SK-N-SH (cell line): ENCODE measurements around the gene ACSL3. TPM values are rescaled to one million over a fixed set of nuclear protein-coding genes. Genes with fewer than 3 reads are reported as not detected.

Source experiments
- CTCF ChIA-PET: fragments of 300-600, 350-600 bp; formaldehyde crosslinking; extraction: SDS; loops from one replicate; lab custom pipeline; 2021; lab: Yijun Ruan, JAX
- POLR2A ChIA-PET: fragments of 350-600 bp; sonication (Branson Sonifier 250); formaldehyde crosslinking; extraction: SDS; loops from one replicate; lab custom pipeline; 2020; ENCODE audit warnings: antibody characterized with exemption, inconsistent platforms; lab: Yijun Ruan, JAX
- DNase-seq: peaks from one replicate; pipeline ENCODE4 v3.0.0; 2012
- H2AFZ ChIP-seq: fragments of 200-600 bp; sonication (generic); 2 replicates; pipeline ENCODE4 v1.8.1; 2016; ENCODE audit warnings: antibody characterized with exemption, mild to moderate bottlenecking, low read depth
- H3F3A ChIP-seq: fragments of 200-600 bp; sonication (generic); replicated peaks from 2 replicates; pipeline ENCODE3; 2016; ENCODE audit warnings: antibody characterized with exemption, mild to moderate bottlenecking; ENCODE audit not compliant: insufficient read depth
- H3K27ac ChIP-seq, 2 experiments: fragments of 200-500 bp in 1 of 2; fragments of 200-600 bp in 1 of 2; sonication (Bioruptor generic) in 1 of 2; sonication (generic), shearing (Covaris generic) in 1 of 2; 2 replicates each; pipeline versions ENCODE4 v1.5.1 to v1.6.1; 2014 to 2016; ENCODE audit warnings: low read depth in 2 of 2, inconsistent platforms in 1 of 2, low read length in 1 of 2, mild to moderate bottlenecking in 1 of 2, mixed read lengths in 1 of 2
- H3K27me3 ChIP-seq: fragments of 200-600 bp; sonication (generic), shearing (Covaris generic); 2 replicates; pipeline ENCODE4 v1.6.1; 2016; ENCODE audit warnings: mixed run types; ENCODE audit not compliant: insufficient read depth
- H3K36me3 ChIP-seq, 2 experiments: fragments of 200-500 bp in 1 of 2; fragments of 200-600 bp in 1 of 2; sonication (Bioruptor generic) in 1 of 2; sonication (generic) in 1 of 2; replicated peaks in 1 of 2; 2 replicates each; pipeline versions ENCODE3 to v1.5.1; 2014 to 2016; ENCODE audit warnings: low read length in 1 of 2, mild to moderate bottlenecking in 1 of 2; ENCODE audit not compliant: insufficient read depth in 2 of 2, control insufficient read depth in 1 of 2
- H3K4me1 ChIP-seq, 2 experiments: fragments of 200-500 bp in 1 of 2; fragments of 200-600 bp in 1 of 2; sonication (Bioruptor generic) in 1 of 2; sonication (generic), shearing (Covaris generic) in 1 of 2; 2 replicates each; pipeline versions ENCODE4 v1.5.1 to v1.6.1; 2014 to 2016; ENCODE audit warnings: low read depth in 1 of 2, low read length in 1 of 2, mixed run types in 1 of 2; ENCODE audit not compliant: insufficient read depth in 2 of 2, control insufficient read depth in 1 of 2
- H3K4me2 ChIP-seq: fragments of 200-600 bp; sonication (generic), shearing (Covaris generic); 2 replicates; pipeline ENCODE4 v1.6.1; 2017; ENCODE audit warnings: mixed run types
- H3K4me3 ChIP-seq, 2 experiments: fragments of 200-500 bp in 1 of 2; fragments of 200-600 bp in 1 of 2; sonication (Bioruptor generic) in 1 of 2; sonication (generic), shearing (Covaris generic) in 1 of 2; 2 replicates each; pipeline versions ENCODE4 v1.5.1 to v1.8.1; 2014 to 2016; ENCODE audit warnings: low read depth in 2 of 2, inconsistent platforms in 1 of 2, low read length in 1 of 2, mild to moderate bottlenecking in 1 of 2, mixed read lengths in 1 of 2, moderate library complexity in 1 of 2
- H3K79me2 ChIP-seq: fragments of 200-600 bp; sonication (generic); 2 replicates; pipeline ENCODE4 v1.8.1; 2017; ENCODE audit warnings: mild to moderate bottlenecking; ENCODE audit not compliant: insufficient read depth
- H3K9ac ChIP-seq: fragments of 200-600 bp; sonication (generic); 2 replicates; pipeline ENCODE4 v1.6.1; 2017; ENCODE audit warnings: mixed run types
- H3K9me2 ChIP-seq: fragments of 200-600 bp; sonication (generic); 2 replicates; pipeline ENCODE4 v1.6.1; 2017; ENCODE audit warnings: mixed run types
- H3K9me3 ChIP-seq: fragments of 200-600 bp; sonication (generic); 2 replicates; pipeline ENCODE4 v1.6.1; 2017; ENCODE audit warnings: mixed run types, mild to moderate bottlenecking, moderate library complexity
- H4K20me1 ChIP-seq: fragments of 200-600 bp; sonication (generic); 2 replicates; pipeline ENCODE4 v1.6.1; 2017; ENCODE audit warnings: mild to moderate bottlenecking, mixed run types; ENCODE audit not compliant: insufficient read depth
- ELF1 ChIP-seq: IDR thresholded peaks from 2 replicates; pipeline ENCODE4 v1.4.0; 2012
- EP300 ChIP-seq, 2 experiments: IDR thresholded peaks; 2 replicates each; pipeline versions ENCODE4 v1.4.0 to v1.6.1; 2012; ENCODE audit warnings: borderline replicate concordance in 1 of 2, low read depth in 1 of 2, low read length in 1 of 2
- JUND ChIP-seq: IDR thresholded peaks from 2 replicates; pipeline ENCODE4 v1.4.0; 2012
- MEF2A ChIP-seq: IDR thresholded peaks from 2 replicates; pipeline ENCODE4 v1.4.0; 2012; ENCODE audit warnings: low read depth, borderline replicate concordance
- MXI1 ChIP-seq: IDR thresholded peaks from 2 replicates; pipeline ENCODE4 v1.6.1; 2012; ENCODE audit warnings: mild to moderate bottlenecking, low read depth, low read length, improper control_type of control experiment
- NFIC ChIP-seq: IDR thresholded peaks from 2 replicates; pipeline ENCODE4 v1.4.0; 2012; ENCODE audit warnings: borderline replicate concordance
- RCOR1 ChIP-seq: fragments of 150-350 bp; IDR thresholded peaks from 2 replicates; pipeline ENCODE4 v1.6.1; 2017; ENCODE audit warnings: antibody characterized with exemption, low read length
- RXRA ChIP-seq: IDR thresholded peaks from 2 replicates; pipeline ENCODE4 v1.4.0; 2012; ENCODE audit warnings: low read depth, mild to moderate bottlenecking, borderline replicate concordance
- TAF1 ChIP-seq: IDR thresholded peaks from 2 replicates; pipeline ENCODE4 v1.6.1; 2012; ENCODE audit warnings: low read depth, mild to moderate bottlenecking, low read length, moderate library complexity, borderline replicate concordance
- TEAD4 ChIP-seq: IDR thresholded peaks from 2 replicates; pipeline ENCODE4 v1.4.0; 2012; ENCODE audit warnings: mild to moderate bottlenecking, borderline replicate concordance; ENCODE audit not compliant: insufficient read depth
- YY1 ChIP-seq: IDR thresholded peaks from 2 replicates; pipeline ENCODE4 v1.4.0; 2012; ENCODE audit warnings: low read depth, mild to moderate bottlenecking
- WGBS: methylation state at CpG from one replicate; pipeline ENCODE4 v1.1.6; 2017; ENCODE audit warnings: low lambda C conversion rate; 5-methylcytosine and 5-hydroxymethylcytosine counted together
- polyA plus RNA-seq, 3 experiments: library from polyadenylated mRNA; depleted of rRNA; stranded (reverse); fragments of >200 nt; gene quantifications; 2 replicates each; pipeline ENCODE4 v1.2.3, GENCODE V29; 2012
- TF ChIP-seq, protein P1 (sequence below): fragments of 150-350 bp; IDR thresholded peaks from 2 replicates; pipeline ENCODE4 v1.6.1; 2016; ENCODE audit warnings: mild to moderate bottlenecking, low read depth, low read length
- TF ChIP-seq, protein P2 (sequence below): IDR thresholded peaks from 2 replicates; pipeline ENCODE4 v1.4.0; 2012; ENCODE audit warnings: low read depth
- TF ChIP-seq, protein P3 (sequence below): fragments of 150-350 bp; IDR thresholded peaks from 2 replicates; pipeline ENCODE4 v1.6.1; 2017; ENCODE audit warnings: antibody characterized with exemption, low read length, low read depth, borderline replicate concordance
- TF ChIP-seq, protein P4 (sequence below): fragments of 200-600 bp; sonication (generic); IDR thresholded peaks from 2 replicates; pipeline ENCODE4 v1.6.1; 2017; ENCODE audit warnings: antibody characterized with exemption, mild to moderate bottlenecking, moderate library complexity
- TF ChIP-seq, protein P5 (sequence below): IDR thresholded peaks from 2 replicates; pipeline ENCODE4 v1.4.0; 2012; ENCODE audit warnings: low read depth, borderline replicate concordance

The ACSL3 gene
- polyA plus RNA-seq, 1 of the 3 experiments (the other 2 are of a cell fraction) = 15.7 TPM

DNA sequence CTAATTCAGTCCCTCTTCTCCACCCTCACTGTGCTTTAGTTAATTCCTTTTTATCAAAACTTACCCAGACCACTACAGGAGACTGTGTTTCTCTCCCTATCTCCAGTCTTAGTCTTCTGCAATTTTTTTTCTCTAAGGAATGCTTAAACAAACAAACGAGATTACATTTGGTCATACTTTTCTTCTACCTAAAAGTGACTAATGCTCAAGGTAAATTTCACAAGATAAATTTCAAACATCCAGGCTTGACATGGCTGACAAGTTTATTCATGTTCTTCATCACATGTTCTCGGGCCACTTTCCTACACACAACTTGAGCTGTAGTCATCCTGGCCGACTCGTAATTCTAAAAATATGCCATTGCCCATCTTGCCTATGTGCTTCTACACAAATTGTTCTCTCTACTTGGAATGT lies 23.2 kb upstream of the ACSL3 start:
- ChIA-PET POLR2A (no interaction called here), CTCF (no interaction called here)
- Histone ChIP-seq H3K79me2 (no peaks in the 10 kb centered on the region), H3K4me2 (no peak overlapping the region), H3K36me3 (no peaks in the 10 kb centered on the region), H3K9ac (no peak overlapping the region), H3K27me3 (no peaks in the 10 kb centered on the region), H3K27ac (no peak overlapping the region), H3K4me1 (0 out of 4 replicates have a peak, but pooled peaks cover 0 to 5% of the 10 kb centered on the region in 2 experiments), H2AFZ (no peak overlapping the region), H3K4me3 (no peak overlapping the region), H3K9me2 (no peaks in the 10 kb centered on the region), H3K9me3 (no peaks in the 10 kb centered on the region), H4K20me1 (no peaks in the 10 kb centered on the region), H3F3A (peaks cover 5% of the 10 kb centered on the region)
- no peak for DNase-seq
- TF ChIP-seq, protein P1, sequence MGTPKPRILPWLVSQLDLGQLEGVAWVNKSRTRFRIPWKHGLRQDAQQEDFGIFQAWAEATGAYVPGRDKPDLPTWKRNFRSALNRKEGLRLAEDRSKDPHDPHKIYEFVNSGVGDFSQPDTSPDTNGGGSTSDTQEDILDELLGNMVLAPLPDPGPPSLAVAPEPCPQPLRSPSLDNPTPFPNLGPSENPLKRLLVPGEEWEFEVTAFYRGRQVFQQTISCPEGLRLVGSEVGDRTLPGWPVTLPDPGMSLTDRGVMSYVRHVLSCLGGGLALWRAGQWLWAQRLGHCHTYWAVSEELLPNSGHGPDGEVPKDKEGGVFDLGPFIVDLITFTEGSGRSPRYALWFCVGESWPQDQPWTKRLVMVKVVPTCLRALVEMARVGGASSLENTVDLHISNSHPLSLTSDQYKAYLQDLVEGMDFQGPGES = no peak
- TF ChIP-seq JUND = no peak
- TF ChIP-seq, protein P2, sequence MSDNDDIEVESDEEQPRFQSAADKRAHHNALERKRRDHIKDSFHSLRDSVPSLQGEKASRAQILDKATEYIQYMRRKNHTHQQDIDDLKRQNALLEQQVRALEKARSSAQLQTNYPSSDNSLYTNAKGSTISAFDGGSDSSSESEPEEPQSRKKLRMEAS = no peak
- TF ChIP-seq TAF1 = no peak
- TF ChIP-seq, protein P3, sequence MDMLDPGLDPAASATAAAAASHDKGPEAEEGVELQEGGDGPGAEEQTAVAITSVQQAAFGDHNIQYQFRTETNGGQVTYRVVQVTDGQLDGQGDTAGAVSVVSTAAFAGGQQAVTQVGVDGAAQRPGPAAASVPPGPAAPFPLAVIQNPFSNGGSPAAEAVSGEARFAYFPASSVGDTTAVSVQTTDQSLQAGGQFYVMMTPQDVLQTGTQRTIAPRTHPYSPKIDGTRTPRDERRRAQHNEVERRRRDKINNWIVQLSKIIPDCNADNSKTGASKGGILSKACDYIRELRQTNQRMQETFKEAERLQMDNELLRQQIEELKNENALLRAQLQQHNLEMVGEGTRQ = no peak
- no peak for TF ChIP-seq MEF2A
- no peak for TF ChIP-seq RCOR1
- TF ChIP-seq TEAD4 = no peak
- no peak for TF ChIP-seq RXRA
- TF ChIP-seq NFIC = no peak
- no peak for TF ChIP-seq YY1
- TF ChIP-seq, protein P4, sequence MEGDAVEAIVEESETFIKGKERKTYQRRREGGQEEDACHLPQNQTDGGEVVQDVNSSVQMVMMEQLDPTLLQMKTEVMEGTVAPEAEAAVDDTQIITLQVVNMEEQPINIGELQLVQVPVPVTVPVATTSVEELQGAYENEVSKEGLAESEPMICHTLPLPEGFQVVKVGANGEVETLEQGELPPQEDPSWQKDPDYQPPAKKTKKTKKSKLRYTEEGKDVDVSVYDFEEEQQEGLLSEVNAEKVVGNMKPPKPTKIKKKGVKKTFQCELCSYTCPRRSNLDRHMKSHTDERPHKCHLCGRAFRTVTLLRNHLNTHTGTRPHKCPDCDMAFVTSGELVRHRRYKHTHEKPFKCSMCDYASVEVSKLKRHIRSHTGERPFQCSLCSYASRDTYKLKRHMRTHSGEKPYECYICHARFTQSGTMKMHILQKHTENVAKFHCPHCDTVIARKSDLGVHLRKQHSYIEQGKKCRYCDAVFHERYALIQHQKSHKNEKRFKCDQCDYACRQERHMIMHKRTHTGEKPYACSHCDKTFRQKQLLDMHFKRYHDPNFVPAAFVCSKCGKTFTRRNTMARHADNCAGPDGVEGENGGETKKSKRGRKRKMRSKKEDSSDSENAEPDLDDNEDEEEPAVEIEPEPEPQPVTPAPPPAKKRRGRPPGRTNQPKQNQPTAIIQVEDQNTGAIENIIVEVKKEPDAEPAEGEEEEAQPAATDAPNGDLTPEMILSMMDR = no peak
- TF ChIP-seq ELF1 = no peak
- TF ChIP-seq EP300 (IDR thresholded peaks at IDR 0.05; ENCODE audit: borderline replicate concordance in 1 of 2, low read depth in 1 of 2, low read length in 1 of 2) = no peak
- no peak for TF ChIP-seq MXI1
- TF ChIP-seq, protein P5, sequence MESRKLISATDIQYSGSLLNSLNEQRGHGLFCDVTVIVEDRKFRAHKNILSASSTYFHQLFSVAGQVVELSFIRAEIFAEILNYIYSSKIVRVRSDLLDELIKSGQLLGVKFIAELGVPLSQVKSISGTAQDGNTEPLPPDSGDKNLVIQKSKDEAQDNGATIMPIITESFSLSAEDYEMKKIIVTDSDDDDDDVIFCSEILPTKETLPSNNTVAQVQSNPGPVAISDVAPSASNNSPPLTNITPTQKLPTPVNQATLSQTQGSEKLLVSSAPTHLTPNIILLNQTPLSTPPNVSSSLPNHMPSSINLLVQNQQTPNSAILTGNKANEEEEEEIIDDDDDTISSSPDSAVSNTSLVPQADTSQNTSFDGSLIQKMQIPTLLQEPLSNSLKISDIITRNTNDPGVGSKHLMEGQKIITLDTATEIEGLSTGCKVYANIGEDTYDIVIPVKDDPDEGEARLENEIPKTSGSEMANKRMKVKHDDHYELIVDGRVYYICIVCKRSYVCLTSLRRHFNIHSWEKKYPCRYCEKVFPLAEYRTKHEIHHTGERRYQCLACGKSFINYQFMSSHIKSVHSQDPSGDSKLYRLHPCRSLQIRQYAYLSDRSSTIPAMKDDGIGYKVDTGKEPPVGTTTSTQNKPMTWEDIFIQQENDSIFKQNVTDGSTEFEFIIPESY = no peak
- 55% methylated on average over 4 of the region's 4 CpGs for WGBS
